NCI-H1417 treated with DMSO at 0.1 percent for 48 hours (cell line): ENCODE results near the gene NPIPB8.
"Not testable (repeated sequence)": the region's sequence is repeated elsewhere in the genome, so short reads cannot be mapped to it uniquely, and the experiment has no call there.

ENCODE experiments used
- DNase-seq: peaks from one replicate; lab custom pipeline; 2025; lab: John Stamatoyannopoulos, UW

Gene NPIPB8

GRCh38 chr16:28607116-28607623, 30.7 kb upstream of the NPIPB8 start:
- DNase-seq: no peak

DNA sequence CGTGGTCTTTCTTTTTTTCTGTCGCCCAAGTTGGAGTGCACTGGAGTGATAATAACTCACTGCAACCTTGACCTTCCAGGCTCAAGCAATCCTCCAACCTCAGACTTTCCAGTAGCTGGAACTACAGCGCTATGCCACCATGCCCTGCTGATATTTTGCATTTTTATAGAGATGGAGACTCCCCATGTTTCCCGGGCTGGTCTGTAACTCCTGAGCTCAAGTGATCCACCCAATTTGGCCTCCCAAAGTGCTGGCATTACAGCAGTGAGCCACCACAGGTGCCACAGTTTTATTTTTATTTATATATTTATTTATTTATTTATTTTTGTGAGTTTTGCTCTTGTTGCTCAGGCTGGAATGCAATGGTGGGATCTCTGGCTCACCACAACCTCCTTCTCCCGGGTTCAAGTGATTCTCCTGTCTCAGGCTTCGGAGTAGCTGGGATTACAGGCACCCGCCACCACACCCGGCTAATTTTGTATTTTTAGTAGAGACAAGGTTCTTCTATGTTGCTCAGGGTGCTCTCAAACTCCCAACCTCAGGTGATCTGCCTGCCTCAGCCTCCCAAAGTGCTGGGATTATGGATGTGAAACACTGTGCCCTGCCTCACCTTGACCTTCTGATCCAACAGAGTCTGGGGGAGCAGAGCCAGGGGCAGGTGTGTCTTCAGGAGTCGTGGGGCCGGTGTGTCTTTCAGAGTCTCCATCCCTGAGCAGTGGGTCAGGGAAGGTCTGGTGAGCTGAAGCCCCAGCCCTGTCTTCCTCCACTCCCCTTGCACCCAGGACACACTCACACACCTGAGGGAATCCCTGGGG, 30.0 kb upstream of the NPIPB8 start:
- DNase-seq: not testable (repeated sequence)

DNA sequence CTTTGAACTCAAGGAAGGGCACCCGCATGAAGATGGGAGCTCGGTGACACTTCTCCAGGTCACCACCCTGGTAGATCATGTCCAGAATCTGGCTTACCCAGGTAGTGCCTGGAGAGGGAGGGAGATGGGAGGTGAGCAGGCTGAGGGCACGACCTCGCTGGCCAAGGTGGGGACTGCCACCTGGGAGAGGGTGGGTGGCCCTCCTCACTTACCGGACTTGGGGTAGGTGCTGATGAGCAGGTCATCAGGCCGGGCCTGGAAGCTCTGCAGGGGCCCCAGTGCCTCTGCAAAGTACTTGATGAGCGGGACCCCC, 29.4 kb upstream of the NPIPB8 start:
- not testable (repeated sequence) for DNase-seq

GRCh38 chr16:28608867-28609596, 28.8 kb upstream of the NPIPB8 start:
- DNase-seq: not testable (repeated sequence)

DNA sequence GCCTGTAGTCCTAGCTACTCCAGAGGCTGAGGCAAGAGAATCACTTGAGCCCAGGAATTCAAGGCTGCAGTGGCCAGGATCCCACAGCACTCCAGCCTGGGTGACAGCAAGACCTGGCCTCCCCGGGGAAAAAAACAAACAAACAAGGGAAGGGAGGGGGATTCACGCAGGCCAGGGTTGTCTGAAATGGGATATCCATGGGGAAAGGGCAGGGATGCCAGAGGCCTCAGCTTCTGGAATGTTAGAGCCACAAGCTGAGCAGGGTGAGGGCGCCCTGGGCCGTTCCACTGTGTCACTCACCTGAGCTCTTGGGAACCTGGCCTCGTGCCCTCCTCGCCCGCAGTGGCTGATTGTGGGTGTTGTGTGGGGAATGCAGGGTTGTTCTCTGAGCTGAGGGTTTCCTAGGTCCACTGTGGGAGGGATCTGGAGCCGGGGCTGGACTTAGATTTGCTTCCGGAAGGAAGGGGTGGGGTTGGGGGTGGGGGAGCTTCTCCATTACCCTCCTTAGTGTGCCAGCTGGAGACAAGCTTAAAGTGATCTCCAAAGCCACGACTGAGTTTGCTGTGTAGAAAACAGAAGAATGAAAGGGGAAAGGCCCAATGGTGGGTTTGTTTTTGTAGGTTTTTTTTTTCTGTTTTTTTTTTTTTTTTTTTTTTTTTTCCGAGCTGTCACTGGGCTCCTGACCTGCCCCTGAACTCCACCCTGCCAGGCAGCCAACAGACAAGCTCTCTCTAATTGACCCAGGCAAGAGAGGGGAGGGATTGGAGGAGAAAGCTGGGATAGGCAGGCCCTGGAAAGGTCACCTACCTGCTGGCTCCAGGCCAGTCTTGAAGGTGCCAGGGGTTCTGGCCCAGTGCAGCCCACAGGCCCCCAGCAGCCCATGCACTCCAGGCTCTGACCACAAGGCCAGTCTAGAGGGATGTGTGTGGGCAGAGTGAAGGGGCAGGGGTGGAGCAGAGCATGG, 28.0 kb upstream of the NPIPB8 start, which contains the start of gene SULT1A1:
Gene SULT1A1 (minus strand): TSS at position 414 of the 964 bp plus-strand sequence. CDS start 1,189 bp downstream, outside the sequence.
- no peak for DNase-seq

DNA sequence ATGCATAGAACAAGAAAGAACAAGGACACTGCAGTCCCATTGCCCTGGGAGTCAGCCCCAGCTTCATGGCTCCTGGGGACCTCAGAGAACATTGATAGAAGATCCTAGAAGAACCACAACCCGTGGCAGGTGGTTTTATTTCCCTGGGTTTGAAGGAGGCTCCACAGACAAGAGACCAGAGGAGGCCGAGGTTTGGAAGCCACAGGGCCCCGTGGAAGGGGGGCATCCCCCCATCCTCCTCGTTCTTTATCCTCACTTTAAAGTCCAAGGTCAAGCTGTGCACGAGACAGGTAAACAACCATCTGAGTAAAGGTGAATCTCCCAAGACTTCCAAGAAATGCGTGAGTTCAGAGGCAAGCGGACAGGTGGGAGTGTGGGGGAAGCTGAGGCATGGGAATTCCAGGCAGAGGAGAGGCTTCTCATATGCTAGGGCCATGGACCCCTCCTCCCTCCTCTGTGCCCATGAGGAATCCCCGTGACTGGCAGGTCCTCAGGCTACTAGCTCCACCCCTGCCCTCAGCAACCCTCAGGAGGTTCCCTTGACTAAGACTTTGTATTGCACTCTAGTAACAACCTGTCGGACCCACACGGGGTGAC, 27.2 kb upstream of the NPIPB8 start:
- no peak for DNase-seq

- DNase-seq: not testable (repeated sequence)
Measured at GRCh38 chr16:28612359-28613280, 25.2 kb upstream of the NPIPB8 start.

DNA sequence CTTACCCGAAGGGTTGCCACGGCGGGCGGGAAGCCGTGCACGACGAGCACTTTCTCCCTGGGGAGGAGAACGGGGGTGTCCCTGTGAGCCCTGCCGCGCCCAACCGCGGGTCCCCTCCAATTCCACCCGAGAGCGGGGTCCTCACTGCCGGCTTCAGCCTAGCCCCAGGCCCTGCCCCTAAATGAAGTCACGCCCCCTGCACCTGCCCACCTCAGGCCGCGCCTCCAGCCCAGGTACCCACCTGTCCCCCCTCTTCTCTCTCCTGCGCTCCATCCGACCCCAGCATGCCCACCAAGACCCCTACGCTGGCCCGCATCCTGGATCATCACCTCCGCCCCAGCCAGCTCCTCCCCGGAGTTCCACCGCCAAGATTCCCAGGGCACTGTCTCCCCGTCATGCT, 24.0 kb upstream of the NPIPB8 start:
- DNase-seq: not testable (repeated sequence)

- not testable (repeated sequence) for DNase-seq
Measured at GRCh38 chr16:28614561-28614960, 23.3 kb upstream of the NPIPB8 start.

GRCh38 chr16:28615486-28616223, 22.2 kb upstream of the NPIPB8 start:
- DNase-seq: not testable (repeated sequence)

DNA sequence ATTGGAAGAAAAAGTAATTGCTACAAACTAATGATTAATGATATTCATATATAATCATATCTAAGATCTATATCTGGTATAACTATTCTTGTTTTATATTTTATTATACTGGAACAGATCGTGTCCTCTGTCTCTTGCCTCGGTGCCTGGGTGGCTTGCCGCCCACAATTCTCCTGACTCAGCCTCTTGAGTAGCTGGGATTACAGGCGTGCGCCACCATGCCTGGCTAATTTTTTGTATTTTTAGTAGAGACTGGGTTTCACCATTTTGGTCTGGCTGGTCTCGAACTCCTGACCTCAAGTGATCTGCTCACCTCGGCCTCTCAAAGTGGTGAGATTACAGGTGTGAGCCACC, 21.7 kb upstream of the NPIPB8 start:
- not testable (repeated sequence) for DNase-seq

DNA sequence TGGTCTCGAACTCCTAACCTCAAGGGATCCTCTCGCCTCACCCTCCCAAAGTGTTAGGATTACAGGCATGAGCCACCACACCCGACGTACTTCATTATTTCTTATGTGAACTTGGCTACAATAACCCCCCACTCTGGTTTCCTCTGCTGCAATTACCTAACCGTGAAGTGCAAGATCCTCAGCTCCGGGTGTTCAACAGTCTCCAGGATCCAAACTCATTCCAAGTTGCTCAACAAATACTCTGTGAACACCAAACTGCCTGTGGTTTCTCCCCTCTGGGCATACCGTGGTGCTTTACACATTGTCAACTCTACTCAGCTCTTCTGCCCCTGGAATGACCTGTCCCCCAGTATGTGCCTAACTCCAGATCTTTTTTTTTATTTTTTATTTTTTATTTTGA, 21.2 kb upstream of the NPIPB8 start:
- DNase-seq: no peak

DNA sequence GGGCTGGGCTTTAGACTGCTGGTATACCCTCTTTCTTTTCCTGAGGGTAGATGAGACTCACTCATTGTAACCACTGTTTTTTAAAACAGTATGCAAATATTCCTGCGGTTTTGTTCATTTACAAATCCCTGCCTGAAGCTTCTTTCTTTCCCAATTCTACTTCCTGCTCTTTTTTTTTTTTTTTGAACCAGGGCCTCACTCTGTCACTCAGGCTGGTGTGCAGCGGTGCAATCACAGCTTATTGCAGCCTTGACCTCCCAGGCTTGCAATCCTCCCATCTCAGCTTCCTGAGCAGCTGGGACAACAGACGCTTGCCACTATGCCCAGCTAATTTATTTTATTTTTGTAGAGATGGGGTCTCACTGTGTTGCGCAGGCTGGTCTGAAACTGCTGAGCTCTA, 20.0 kb upstream of the NPIPB8 start:
- no peak for DNase-seq

DNA sequence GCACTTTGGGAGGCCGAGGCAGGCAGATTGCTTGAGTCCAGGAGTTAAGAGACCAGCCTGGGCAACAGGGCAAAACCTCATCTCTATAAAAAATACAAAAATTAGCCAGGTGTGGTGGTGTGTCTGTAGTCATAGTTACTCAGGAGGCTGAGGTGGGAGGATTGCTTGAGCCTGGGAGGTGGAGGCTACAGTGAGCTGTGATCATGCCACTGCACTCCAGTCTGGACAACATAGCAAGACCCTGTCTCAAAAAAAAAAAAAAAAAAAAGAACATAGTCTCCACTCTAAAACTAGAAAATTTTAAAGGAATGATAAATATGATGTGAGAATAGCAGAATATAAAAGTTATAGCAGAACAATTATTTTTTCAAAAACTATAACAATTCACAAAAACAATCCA, 17.5 kb upstream of the NPIPB8 start:
- not testable (repeated sequence) for DNase-seq

DNA sequence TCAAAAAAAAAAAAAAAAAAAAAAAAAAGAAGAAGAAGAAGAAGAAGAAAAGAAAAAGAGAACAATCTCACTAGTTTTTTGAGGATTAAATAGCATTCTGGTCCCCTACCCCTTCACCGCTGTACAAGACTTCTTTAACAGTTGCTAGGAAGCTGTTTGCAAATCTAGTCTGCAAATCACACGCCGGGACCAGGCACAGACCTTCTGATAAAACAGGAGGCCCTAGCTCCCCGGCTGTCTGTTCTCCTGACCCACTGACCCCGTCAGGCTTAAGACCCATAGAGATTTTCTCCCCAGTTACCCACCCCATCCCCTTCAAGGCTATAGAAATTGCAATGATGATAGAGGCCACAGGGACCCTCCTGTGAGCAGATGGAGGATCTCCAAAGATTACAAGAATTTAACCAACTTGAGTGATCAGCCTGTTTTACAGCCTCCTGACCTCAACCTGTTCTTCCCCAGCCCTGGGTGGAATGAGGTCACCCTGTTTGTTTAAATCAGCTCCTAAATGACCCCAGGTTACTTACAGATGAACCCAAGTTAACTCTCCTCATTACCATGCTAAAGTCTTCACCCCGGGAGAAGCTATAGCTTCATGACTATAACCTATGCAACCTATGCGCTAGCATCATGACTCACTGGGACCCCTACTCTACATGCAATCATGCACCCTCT, 16.2 kb upstream of the NPIPB8 start:
- no peak for DNase-seq

- DNase-seq: not testable (repeated sequence)
Measured at GRCh38 chr16:28622532-28623171, 15.2 kb upstream of the NPIPB8 start.

DNA sequence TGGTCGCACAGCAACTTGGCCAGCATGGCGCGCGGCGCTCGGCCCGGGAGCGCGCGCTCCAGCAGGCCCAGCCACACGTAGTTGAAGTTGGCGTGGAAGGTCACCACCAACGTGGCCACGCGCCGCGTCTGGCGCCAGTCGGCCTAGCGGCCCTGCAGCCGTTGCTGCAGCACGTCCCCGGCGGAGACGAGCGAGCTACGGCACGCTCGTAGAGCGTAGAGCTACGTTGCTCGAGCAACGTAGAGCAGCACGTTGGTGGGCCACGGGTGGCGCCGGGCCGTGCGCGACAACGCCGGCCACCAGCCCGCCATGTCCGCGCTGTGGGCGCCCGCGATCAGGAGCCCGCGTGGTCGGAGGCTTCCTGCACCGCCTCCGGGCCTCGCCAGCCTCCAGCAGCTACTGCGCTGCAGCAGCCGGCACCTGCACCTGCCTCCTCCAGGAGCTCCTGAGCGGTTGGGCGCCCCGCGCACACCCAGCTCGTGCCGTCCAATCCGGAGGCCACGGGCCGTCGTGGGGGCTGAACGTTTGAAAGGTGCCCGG, 14.6 kb upstream of the NPIPB8 start:
- peak; percentile 31 for DNase-seq

DNA sequence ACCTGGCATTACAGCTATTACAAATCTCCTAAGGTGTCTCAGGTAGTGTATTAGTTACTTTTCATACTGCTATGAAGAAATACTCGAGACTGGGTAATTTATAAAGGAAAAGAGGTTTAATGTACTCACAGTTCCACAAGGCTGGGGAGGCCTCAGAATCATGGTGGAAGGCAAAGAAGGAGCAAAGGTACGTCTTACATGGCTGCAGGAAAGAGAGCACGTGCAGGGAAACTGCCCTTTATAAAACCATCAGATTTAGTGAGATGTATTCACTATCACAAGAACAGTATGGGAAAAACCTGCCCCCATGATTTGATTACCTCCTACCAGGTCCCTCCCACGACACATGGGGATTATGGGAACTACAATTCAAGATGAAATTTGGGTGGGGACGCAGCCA, 7.0 kb upstream of the NPIPB8 start:
- DNase-seq: not testable (repeated sequence)
